IMR-90 (cell line): ENCODE data around the gene SUSD6.

Source experiments
- BHLHE40 ChIP-seq: fragments of 150-350 bp; IDR thresholded peaks from 2 replicates; pipeline ENCODE4 v1.6.1; 2016; ENCODE audit warnings: mild to moderate bottlenecking, low read depth, low read length
- CTCF ChIP-seq: conservative IDR thresholded peaks from 2 replicates; pipeline ENCODE4 v1.5.1; 2012; ENCODE audit warnings: mild to moderate bottlenecking, low read depth, low read length, improper control_type of control experiment
- POLR2A ChIP-seq: IDR thresholded peaks from 2 replicates; pipeline ENCODE4 v1.6.1; 2012; ENCODE audit warnings: mild to moderate bottlenecking, low read depth, low read length
- RAD21 ChIP-seq: IDR thresholded peaks from 2 replicates; pipeline ENCODE4 v1.6.1; 2012; ENCODE audit warnings: low read length, improper control_type of control experiment
- RCOR1 ChIP-seq: IDR thresholded peaks from 2 replicates; pipeline ENCODE4 v1.6.1; 2012; ENCODE audit warnings: mild to moderate bottlenecking, low read length, improper control_type of control experiment; ENCODE audit not compliant: insufficient replicate concordance
- RFX5 ChIP-seq: IDR thresholded peaks from 2 replicates; pipeline ENCODE4 v1.8.0; 2012; ENCODE audit warnings: low read depth, mild to moderate bottlenecking, low read length, moderate library complexity

- TF ChIP-seq CTCF, result no peak
- no peak for TF ChIP-seq BHLHE40
- no peak for TF ChIP-seq RAD21
- no peak for TF ChIP-seq RFX5
- no peak for TF ChIP-seq POLR2A
- TF ChIP-seq RCOR1, result no peak
These were observed 100.1 kb downstream of the SUSD6 start for GRCh38 chr14:69711477-69711876.
